Smooth muscle cell (in vitro differentiated cells): ENCODE data around the gene GPR75. TPM values are rescaled to one million over a fixed set of nuclear protein-coding genes. Genes with fewer than 3 reads are reported as not detected.
A peak's percentile ranks its signal among the peaks of the same experiment; 100 is the strongest.

ENCODE experiments used
- DNase-seq: peaks from one replicate; lab custom pipeline; 2025; ENCODE audit not compliant: unreplicated experiment; lab: John Stamatoyannopoulos, UW
- H2AFZ ChIP-seq: fragments of 200-600 bp; sonication (generic); 2 replicates; pipeline ENCODE4 v1.6.0; 2016; ENCODE audit warnings: antibody characterized with exemption, low read depth, mild to moderate bottlenecking
- H3F3A ChIP-seq: fragments of 200-600 bp; sonication (generic); 2 replicates; pipeline ENCODE4 v1.6.0; 2017; ENCODE audit warnings: antibody characterized with exemption, low read depth
- H3K27ac ChIP-seq: fragments of 200-600 bp; sonication (generic); 2 replicates; pipeline ENCODE4 v1.5.1; 2016; ENCODE audit warnings: low read depth, mild to moderate bottlenecking
- H3K27me3 ChIP-seq: fragments of 200-600 bp; sonication (generic); 2 replicates; pipeline ENCODE4 v1.6.1; 2016; ENCODE audit warnings: low read depth, mild to moderate bottlenecking
- H3K36me3 ChIP-seq: fragments of 200-600 bp; sonication (generic); 2 replicates; pipeline ENCODE4 v1.5.1; 2016; ENCODE audit warnings: low read depth
- H3K4me1 ChIP-seq: fragments of 200-600 bp; sonication (generic); 2 replicates; pipeline ENCODE4 v1.5.1; 2016; ENCODE audit warnings: low read depth
- H3K4me2 ChIP-seq: fragments of 200-600 bp; sonication (generic); 2 replicates; pipeline ENCODE4 v1.6.0; 2016; ENCODE audit warnings: mild to moderate bottlenecking
- H3K4me3 ChIP-seq: fragments of 200-600 bp; sonication (generic); 2 replicates; pipeline ENCODE4 v1.5.1; 2016; ENCODE audit warnings: mild to moderate bottlenecking
- H3K79me2 ChIP-seq: fragments of 200-600 bp; sonication (generic); 2 replicates; pipeline ENCODE4 v1.6.0; 2016; ENCODE audit warnings: low read depth, mild to moderate bottlenecking
- H3K9ac ChIP-seq: fragments of 200-600 bp; sonication (generic); 2 replicates; pipeline ENCODE4 v1.6.0; 2016; ENCODE audit warnings: low read depth
- H3K9me3 ChIP-seq: fragments of 200-600 bp; sonication (generic); replicated peaks from 2 replicates; pipeline ENCODE4 v1.5.1; 2016; ENCODE audit warnings: low read depth
- H4K20me1 ChIP-seq: fragments of 200-600 bp; sonication (generic); 2 replicates; pipeline ENCODE4 v1.6.0; 2016; ENCODE audit warnings: low read depth
- CTCF ChIP-seq: fragments of 200-600 bp; sonication (generic); IDR thresholded peaks from 2 replicates; pipeline ENCODE4 v1.5.1; 2017; ENCODE audit warnings: borderline replicate concordance, mild to moderate bottlenecking, antibody characterized with exemption; ENCODE audit not compliant: insufficient read depth, poor library complexity, severe bottlenecking
- WGBS: methylation state at CpG from one replicate; pipeline ENCODE4 v1.1.7; 2016; ENCODE audit warnings: low lambda C conversion rate; 5-methylcytosine and 5-hydroxymethylcytosine counted together
- polyA plus RNA-seq: library from polyadenylated mRNA; unstranded; fragments of >200 nt; fragmentation: Nextera tagmentation; extraction: Ambion mirVana; gene quantifications from 2 replicates; pipeline ENCODE4 v1.2.1, GENCODE V29; 2016
- total RNA-seq: library from RNA; depleted of rRNA; stranded (reverse); fragments of >200 nt; gene quantifications from 2 replicates; pipeline ENCODE4 v1.2.3, GENCODE V29; 2014

The GPR75 gene
- total and polyA plus RNA-seq, 2 experiments from 2014 or later = 0.22 to 1.5 TPM

- Histone ChIP-seq H2AFZ (no peak overlapping the region), H3K9me3 (no peaks in the 10 kb centered on the region), H3K4me1 (no peaks in the 10 kb centered on the region), H3K79me2 (peaks cover 7% of the 10 kb centered on the region), H4K20me1 (peaks cover 4% of the 10 kb centered on the region), H3K4me3 (no peak overlapping the region), H3F3A (no peaks in the 10 kb centered on the region), H3K9ac (no peak overlapping the region), H3K27me3 (no peaks in the 10 kb centered on the region), H3K4me2 (no peak overlapping the region), H3K36me3 (peaks cover 45% of the 10 kb centered on the region), H3K27ac (no peak overlapping the region)
- no peak for DNase-seq
- no peak for TF ChIP-seq CTCF
Measured at GRCh38 chr2:53881986-53882385, 22.2 kb upstream of the GPR75 start.

- WGBS = 100% methylated on average over 2 of the region's 2 CpGs
- peaks cover 7% of the 10 kb centered on the region for H3K79me2 ChIP-seq
- no peak for TF ChIP-seq CTCF
- H3K27me3 ChIP-seq = no peaks in the 10 kb centered on the region
- no peaks in the 10 kb centered on the region for H3K4me1 ChIP-seq
- no peak overlapping the region for H3K9ac ChIP-seq
- no peak overlapping the region for H2AFZ ChIP-seq
- H3K9me3 ChIP-seq = no peaks in the 10 kb centered on the region
- peaks cover 41% of the 10 kb centered on the region for H3K36me3 ChIP-seq
- H4K20me1 ChIP-seq = peaks cover 4% of the 10 kb centered on the region
- no peak for DNase-seq
- H3F3A ChIP-seq = no peaks in the 10 kb centered on the region
- no peak overlapping the region for H3K4me2 ChIP-seq
- peak overlapping the region; percentile 9 for H3K27ac ChIP-seq
- H3K4me3 ChIP-seq = no peak overlapping the region
Measured at GRCh38 chr2:53881360-53881759, 21.6 kb upstream of the GPR75 start.

- no peak for DNase-seq
- H3K9me3 ChIP-seq = no peaks in the 10 kb centered on the region
- H3F3A ChIP-seq = no peaks in the 10 kb centered on the region
- H2AFZ ChIP-seq = no peak overlapping the region
- H3K27me3 ChIP-seq = no peaks in the 10 kb centered on the region
- peaks cover 40% of the 10 kb centered on the region for H3K36me3 ChIP-seq
- 87% methylated on average over 3 of the region's 3 CpGs for WGBS
- peaks cover 4% of the 10 kb centered on the region for H4K20me1 ChIP-seq
- no peak overlapping the region for H3K9ac ChIP-seq
- H3K4me3 ChIP-seq = no peak overlapping the region
- TF ChIP-seq CTCF = no peak
- H3K4me1 ChIP-seq = no peaks in the 10 kb centered on the region
- H3K79me2 ChIP-seq = peaks cover 7% of the 10 kb centered on the region
- H3K4me2 ChIP-seq = no peak overlapping the region
- peak overlapping the region; percentile 9 for H3K27ac ChIP-seq
Measured at GRCh38 chr2:53880756-53881155, 21.0 kb upstream of the GPR75 start.

GRCh38 chr2:53877556-53877955 is 17.8 kb upstream of the GPR75 start:
- Histone ChIP-seq H3K79me2 (peaks cover 7% of the 10 kb centered on the region), H3K4me3 (no peak overlapping the region), H2AFZ (no peak overlapping the region), H3K9me3 (no peaks in the 10 kb centered on the region), H3K4me2 (no peak overlapping the region), H3K9ac (no peak overlapping the region), H3K36me3 (peaks cover 50% of the 10 kb centered on the region), H3K4me1 (no peaks in the 10 kb centered on the region), H3K27ac (no peak overlapping the region), H3F3A (no peaks in the 10 kb centered on the region), H4K20me1 (peaks cover 4% of the 10 kb centered on the region), H3K27me3 (no peaks in the 10 kb centered on the region)
- WGBS = 96% methylated on average over 2 of the region's 2 CpGs
- no peak for DNase-seq
- TF ChIP-seq CTCF = no peak
